Peyer's patch (tissue), 4 donors: ENCODE measurements around the gene RNF166.

Experiments
- CTCF ChIP-seq, 6 experiments: fragments of 450-650 bp in 4 of 6; fragments of 200-600 bp in 2 of 6; sonication (generic) in 1 of 6; IDR thresholded peaks; one replicate each; pipeline ENCODE4 v1.5.1; 2017 to 2019; ENCODE audit warnings: antibody characterized with exemption in 6 of 6, mild to moderate bottlenecking in 3 of 6, moderate library complexity in 1 of 6
- POLR2A ChIP-seq, 2 donors: fragments of 450-650 bp; IDR thresholded peaks; one replicate each; pipeline ENCODE4 v1.5.1; 2017; ENCODE audit warnings: antibody characterized with exemption in 2 of 2, mild to moderate bottlenecking in 2 of 2, moderate library complexity in 2 of 2

GRCh38 chr16:88718178-88718577, 12.0 kb upstream of the RNF166 start:
- TF ChIP-seq CTCF (IDR thresholded peaks at IDR 0.05) (no peak), POLR2A (IDR thresholded peaks at IDR 0.05) (no peak)
